H9 (cell line): ENCODE data around the gene DEGS2. TPM values are rescaled to one million over a fixed set of nuclear protein-coding genes. Genes with fewer than 3 reads are reported as not detected.

Source experiments
- DNase-seq: peaks from one replicate; pipeline ENCODE4 v3.0.0-alpha.2; 2017
- H2AFZ ChIP-seq: one replicate; pipeline ENCODE4 v1.6.1; 2013; ENCODE audit warnings: mild to moderate bottlenecking, low read length, control low read depth, moderate library complexity
- H2AK5ac ChIP-seq: 2 replicates; pipeline ENCODE4 v1.6.1; 2013; ENCODE audit warnings: low read length, control low read depth, mixed read lengths; ENCODE audit not compliant: insufficient read length
- H2BK120ac ChIP-seq: one replicate; pipeline ENCODE4 v1.6.1; 2013; ENCODE audit warnings: low read depth, mild to moderate bottlenecking, low read length, control low read depth, inconsistent platforms; ENCODE audit not compliant: poor library complexity, severe bottlenecking
- H2BK12ac ChIP-seq: 2 replicates; pipeline ENCODE4 v1.6.1; 2013; ENCODE audit warnings: low read length, control low read depth, mixed read lengths, low read depth; ENCODE audit not compliant: insufficient read length
- H2BK15ac ChIP-seq: 2 replicates; pipeline ENCODE4 v1.6.1; 2013; ENCODE audit warnings: low read depth, low read length, control low read depth
- H2BK20ac ChIP-seq: one replicate; pipeline ENCODE4 v1.6.1; 2013; ENCODE audit warnings: low read depth, mild to moderate bottlenecking, low read length, control low read depth, inconsistent platforms; ENCODE audit not compliant: poor library complexity, severe bottlenecking
- H2BK5ac ChIP-seq: 2 replicates; pipeline ENCODE4 v1.6.1; 2013; ENCODE audit warnings: low read length, control low read depth, mixed read lengths; ENCODE audit not compliant: insufficient read length
- H3K14ac ChIP-seq: 2 replicates; pipeline ENCODE4 v1.6.1; 2013; ENCODE audit warnings: low read length, control low read depth; ENCODE audit not compliant: insufficient read depth
- H3K18ac ChIP-seq: 2 replicates; pipeline ENCODE4 v1.6.1; 2013; ENCODE audit warnings: low read depth, mild to moderate bottlenecking, mixed read lengths, low read length, control low read depth; ENCODE audit not compliant: insufficient read length
- H3K23ac ChIP-seq: 2 replicates; pipeline ENCODE4 v1.6.1; 2013; ENCODE audit warnings: low read length, control low read depth, mixed read lengths, low read depth; ENCODE audit not compliant: insufficient read length
- H3K23me2 ChIP-seq: 2 replicates; pipeline ENCODE4 v1.6.1; 2013; ENCODE audit warnings: low read depth, mild to moderate bottlenecking, mixed read lengths, low read length, control low read depth; ENCODE audit not compliant: insufficient read length, poor library complexity, severe bottlenecking
- H3K27ac ChIP-seq: 2 replicates; pipeline ENCODE4 v1.5.1; 2013; ENCODE audit warnings: low read length, control low read depth, mixed read lengths, low read depth; ENCODE audit not compliant: insufficient read length
- H3K27me3 ChIP-seq: 2 replicates; pipeline ENCODE4 v1.6.1; 2013; ENCODE audit warnings: low read length, control low read depth, inconsistent platforms; ENCODE audit not compliant: insufficient read depth
- H3K4ac ChIP-seq: 2 replicates; pipeline ENCODE4 v1.6.1; 2013; ENCODE audit warnings: low read depth, mild to moderate bottlenecking, control low read depth, inconsistent platforms, low read length, moderate library complexity
- H3K4me1 ChIP-seq: 2 replicates; pipeline ENCODE4 v1.6.1; 2013; ENCODE audit warnings: low read length, control low read depth, inconsistent platforms; ENCODE audit not compliant: insufficient read depth
- H3K4me2 ChIP-seq: 2 replicates; pipeline ENCODE4 v1.6.1; 2013; ENCODE audit warnings: low read length, control low read depth, mixed read lengths; ENCODE audit not compliant: insufficient read length, insufficient read depth
- H3K56ac ChIP-seq: 2 replicates; pipeline ENCODE4 v1.6.1; 2013; ENCODE audit warnings: low read depth, mild to moderate bottlenecking, mixed read lengths, low read length, control low read depth; ENCODE audit not compliant: insufficient read length
- H3K79me1 ChIP-seq: 2 replicates; pipeline ENCODE4 v1.6.1; 2013; ENCODE audit warnings: low read depth, mild to moderate bottlenecking, moderate library complexity, low read length, control low read depth, inconsistent platforms; ENCODE audit not compliant: insufficient read depth, poor library complexity, severe bottlenecking
- H3K79me2 ChIP-seq: 2 replicates; pipeline ENCODE4 v1.6.1; 2013; ENCODE audit warnings: low read length, control low read depth, inconsistent platforms; ENCODE audit not compliant: insufficient read depth
- H3K9ac ChIP-seq: 2 replicates; pipeline ENCODE4 v1.6.1; 2013; ENCODE audit warnings: low read length, control low read depth, mixed read lengths; ENCODE audit not compliant: insufficient read length; ENCODE audit errors: extremely low read depth
- H3K9me3 ChIP-seq: one replicate; pipeline ENCODE4 v1.6.1; 2013; ENCODE audit warnings: low read depth, low read length, inconsistent platforms; ENCODE audit not compliant: control insufficient read depth
- H3T11ph ChIP-seq: one replicate; pipeline ENCODE4 v1.6.1; 2013; ENCODE audit warnings: mild to moderate bottlenecking, low read length, control low read depth, inconsistent platforms
- H4K20me1 ChIP-seq: one replicate; pipeline ENCODE4 v1.6.1; 2013; ENCODE audit not compliant: control insufficient read depth, insufficient read length, insufficient read depth
- H4K5ac ChIP-seq: 2 replicates; pipeline ENCODE4 v1.6.1; 2013; ENCODE audit warnings: low read depth, mild to moderate bottlenecking, mixed read lengths, low read length, control low read depth; ENCODE audit not compliant: insufficient read length
- H4K8ac ChIP-seq: replicated peaks from 2 replicates; pipeline ENCODE4 v1.6.1; 2013; ENCODE audit warnings: low read length, control low read depth, mixed read lengths, low read depth; ENCODE audit not compliant: insufficient read length
- H4K91ac ChIP-seq: 2 replicates; pipeline ENCODE4 v1.6.1; 2013; ENCODE audit warnings: low read depth, mild to moderate bottlenecking, moderate library complexity, mixed read lengths, low read length, control low read depth; ENCODE audit not compliant: insufficient read length
- H3K27ac Mint-ChIP-seq, 3 experiments: 2 replicates in 2 of 3; 3 replicates in 1 of 3; pipeline ENCODE4 v1.8.0; 2020 to 2021; ENCODE audit warnings: mixed read lengths in 3 of 3, mild to moderate bottlenecking in 1 of 3, moderate library complexity in 1 of 3
- H3K27me3 Mint-ChIP-seq: 2 replicates; pipeline ENCODE4 v1.8.0; 2021; ENCODE audit warnings: low read depth, mild to moderate bottlenecking, moderate library complexity, mixed read lengths
- H3K36me3 Mint-ChIP-seq, 3 experiments: 2 replicates in 2 of 3; 3 replicates in 1 of 3; pipeline ENCODE4 v1.8.0; 2020 to 2021; ENCODE audit warnings: low read depth in 3 of 3, mixed read lengths in 3 of 3; ENCODE audit not compliant: insufficient read depth in 1 of 3
- H3K4me1 Mint-ChIP-seq, 2 experiments: 2 replicates each; pipeline ENCODE4 v1.8.0; 2020; ENCODE audit warnings: mixed read lengths in 2 of 2
- H3K4me3 Mint-ChIP-seq, 2 experiments: 2 replicates in 1 of 2; 3 replicates in 1 of 2; pipeline ENCODE4 v1.8.0; 2020 to 2021; ENCODE audit warnings: mild to moderate bottlenecking in 2 of 2, mixed read lengths in 2 of 2, moderate library complexity in 1 of 2
- H3K9me3 Mint-ChIP-seq, 2 experiments: 2 replicates in 1 of 2; 3 replicates in 1 of 2; pipeline ENCODE4 v1.8.0; 2020; ENCODE audit warnings: mild to moderate bottlenecking in 2 of 2, mixed read lengths in 2 of 2, moderate library complexity in 1 of 2
- CTCF ChIP-seq: fragments of 200-600 bp; sonication (generic); conservative IDR thresholded peaks from 3 replicates; pipeline ENCODE4 v1.8.0; 2021; ENCODE audit warnings: antibody characterized with exemption, mild to moderate bottlenecking
- WGBS: extraction: QIAGEN DNeasy Blood & Tissue Kit; methylation state at CpG from one replicate; pipeline ENCODE4 v1.1.7; 2013; ENCODE audit warnings: missing lambda C conversion rate, low lambda C conversion rate, mixed read lengths; ENCODE audit not compliant: insufficient read length; ENCODE audit errors: extremely low coverage; 5-methylcytosine and 5-hydroxymethylcytosine counted together
- total RNA-seq: library from RNA; stranded (reverse); gene quantifications from 2 replicates; pipeline ENCODE4 v1.2.1, GENCODE V29; 2021

Gene DEGS2
- total RNA-seq, 1 experiment from 2014 or later, result 0.72 TPM

GRCh38 chr14:100144996-100145646 is 14.3 kb downstream of the DEGS2 start:
- Histone ChIP-seq H3K4me2 (no peak overlapping the region), H4K8ac (no peak overlapping the region), H2BK15ac (no peak overlapping the region), H4K91ac (no peak overlapping the region), H3K9ac (no peak overlapping the region), H3K56ac (no peak overlapping the region), H3K9me3 (no peaks in the 10 kb centered on the region), H2BK5ac (no peak overlapping the region), H3K23ac (no peak overlapping the region), H3K79me1 (no peaks in the 10 kb centered on the region), H3K27ac (no peak overlapping the region), H3K23me2 (no peaks in the 10 kb centered on the region), H3K14ac (no peak overlapping the region), H2BK12ac (no peak overlapping the region), H3T11ph (no peak overlapping the region), H2BK120ac (no peak overlapping the region), H4K20me1 (no peaks in the 10 kb centered on the region), H2AFZ (no peak overlapping the region), H4K5ac (no peak overlapping the region), H3K4me1 (peaks cover 2% of the 10 kb centered on the region; the same call in 1 of the 2 replicates), H3K27me3 (no peaks in the 10 kb centered on the region), H3K18ac (no peak overlapping the region), H2BK20ac (no peak overlapping the region), H3K79me2 (no peaks in the 10 kb centered on the region), H2AK5ac (no peak overlapping the region), H3K4ac (no peak overlapping the region)
- no peaks in the 10 kb centered on the region for H3K9me3 Mint-ChIP-seq
- H3K36me3 Mint-ChIP-seq, result peaks cover 0 to 5% (median 3%) of the 10 kb centered on the region in 3 experiments; a peak in 3 of 7 replicates
- no peak for DNase-seq
- TF ChIP-seq CTCF, result no peak
- no peak overlapping the region for H3K4me3 Mint-ChIP-seq
- WGBS, result no CpG with 5 or more reads among the region's 18 CpGs
- H3K27ac Mint-ChIP-seq, result 0 out of 7 replicates have a peak overlapping the region, but pooled peaks of 1 of the 3 experiments have one; percentile 14
- no peaks in the 10 kb centered on the region for H3K27me3 Mint-ChIP-seq
- peaks cover 10 to 17% of the 10 kb centered on the region in 2 experiments for H3K4me1 Mint-ChIP-seq
